ENCODE data around the gene DGKH. TPM values are rescaled to one million over a fixed set of nuclear protein-coding genes. Genes with fewer than 3 reads are reported as not detected.
"Not testable (repeated sequence)": the region's sequence is repeated elsewhere in the genome, so short reads cannot be mapped to it uniquely, and the experiment has no call there.

The DGKH gene
- total RNA-seq, 2 donors from 2014 or later = 4.6 to 8.9 TPM

- no peaks in the 10 kb centered on the region for H3K27me3 ChIP-seq (replicated peaks; ENCODE audit: insufficient read depth)
- intact Hi-C loops (cut with DNase I) = no loop called here
- DNase-seq (ENCODE audit: low spot score) = no peak
- no peak overlapping the region for H3K4me3 ChIP-seq
- no peaks in the 10 kb centered on the region for H3K36me3 ChIP-seq
- no peaks in the 10 kb centered on the region for H3K9me3 ChIP-seq
- no peaks in the 10 kb centered on the region for H3K4me1 ChIP-seq (replicated peaks)
- 77% methylated on average over 3 of the region's 3 CpGs for WGBS
- TF ChIP-seq CTCF (IDR thresholded peaks at IDR 0.05) = no peak
- TF ChIP-seq POLR2AphosphoS5 (IDR thresholded peaks at IDR 0.05) = no peak
- TF ChIP-seq POLR2A (IDR thresholded peaks at IDR 0.05) = no peak
- H3K27ac ChIP-seq = no peak overlapping the region
These were observed 88.1 kb downstream of the DGKH start for GRCh38 chr13:42136518-42136917.

GRCh38 chr13:42137856-42138537 lies 89.5 kb downstream of the DGKH start:
- no peak for DNase-seq (ENCODE audit: low spot score)
- Histone ChIP-seq H3K9me3 (no peaks in the 10 kb centered on the region), H3K4me1 (replicated peaks) (no peaks in the 10 kb centered on the region), H3K36me3 (no peaks in the 10 kb centered on the region), H3K27me3 (replicated peaks; ENCODE audit: insufficient read depth) (no peaks in the 10 kb centered on the region), H3K4me3 (no peak overlapping the region), H3K27ac (no peak overlapping the region)
- TF ChIP-seq CTCF (IDR thresholded peaks at IDR 0.05) (no peak), POLR2AphosphoS5 (IDR thresholded peaks at IDR 0.05) (no peak), POLR2A (IDR thresholded peaks at IDR 0.05) (no peak)
- intact Hi-C loops (cut with DNase I) = no loop called here
- WGBS = 93% methylated on average over 3 of the region's 3 CpGs

- Histone ChIP-seq H3K9me3 (no peaks in the 10 kb centered on the region), H3K27ac (no peak overlapping the region), H3K36me3 (no peaks in the 10 kb centered on the region), H3K27me3 (replicated peaks; ENCODE audit: insufficient read depth) (no peaks in the 10 kb centered on the region), H3K4me1 (replicated peaks) (no peaks in the 10 kb centered on the region), H3K4me3 (no peak overlapping the region)
- DNase-seq (ENCODE audit: low spot score) = no peak
- TF ChIP-seq POLR2A (IDR thresholded peaks at IDR 0.05) (no peak), POLR2AphosphoS5 (IDR thresholded peaks at IDR 0.05) (no peak), CTCF (IDR thresholded peaks at IDR 0.05) (no peak)
- intact Hi-C loops (cut with DNase I) = no loop called here
- WGBS = 76% methylated on average over 2 of the region's 2 CpGs
These were observed 92.0 kb downstream of the DGKH start for GRCh38 chr13:42140494-42140893.

- H3K4me3 ChIP-seq; H3K9me3 ChIP-seq; H3K4me1 ChIP-seq (replicated peaks); intact Hi-C loops (cut with DNase I); DNase-seq (ENCODE audit: low spot score); H3K27ac ChIP-seq; H3K36me3 ChIP-seq; H3K27me3 ChIP-seq (replicated peaks; ENCODE audit: insufficient read depth): not testable (repeated sequence)
- WGBS = 100% methylated on average over 2 of the region's 2 CpGs
These were observed 92.6 kb downstream of the DGKH start for GRCh38 chr13:42141052-42141451.

GRCh38 chr13:42146359-42146758 lies 97.9 kb downstream of the DGKH start:
- DNase-seq (ENCODE audit: low spot score) = no peak
- no peaks in the 10 kb centered on the region for H3K4me1 ChIP-seq (replicated peaks)
- H3K4me3 ChIP-seq = no peak overlapping the region
- no peak overlapping the region for H3K27ac ChIP-seq
- no peaks in the 10 kb centered on the region for H3K36me3 ChIP-seq
- no peaks in the 10 kb centered on the region for H3K27me3 ChIP-seq (replicated peaks; ENCODE audit: insufficient read depth)
- intact Hi-C loops (cut with DNase I) = no loop called here
- 63% methylated on average over 2 of the region's 2 CpGs for WGBS
- no peaks in the 10 kb centered on the region for H3K9me3 ChIP-seq
- TF ChIP-seq CTCF (IDR thresholded peaks at IDR 0.05) = no peak
- TF ChIP-seq POLR2A (IDR thresholded peaks at IDR 0.05) = no peak
- TF ChIP-seq POLR2AphosphoS5 (IDR thresholded peaks at IDR 0.05) = no peak

Data from prostate gland (tissue), 2 donors.